ENCODE measurements around the gene HOXB7. TPM values are rescaled to one million over a fixed set of nuclear protein-coding genes. Genes with fewer than 3 reads are reported as not detected.

HOXB7 gene
- total and polyA plus RNA-seq, 2 of the 13 experiments (the other 11 are each of a cell fraction or from before 2014, with no cell fraction given): 0.04 TPM; not detected in 1

- POLR2A ChIA-PET: no interaction called here
- H3K9me3 ChIP-seq (ENCODE audit: low read length): no peaks in the 10 kb centered on the region
- TF ChIP-seq MIXL1 (CRISPR knock-in tag; IDR thresholded peaks at IDR 0.05) (no peak), SP5 (CRISPR knock-in tag; IDR thresholded peaks at IDR 0.05; ENCODE audit: borderline replicate concordance, low read depth) (no peak), MED1 (CRISPR knock-in tag; IDR thresholded peaks at IDR 0.05) (no peak), TRIM24 (CRISPR knock-in tag; IDR thresholded peaks at IDR 0.05) (no peak), ZNF569 (CRISPR knock-in tag; IDR thresholded peaks at IDR 0.05; ENCODE audit: borderline replicate concordance) (no peak), ARID2 (CRISPR knock-in tag; IDR thresholded peaks at IDR 0.05; ENCODE audit: borderline replicate concordance) (no peak), SIN3B (IDR thresholded peaks at IDR 0.05; ENCODE audit: low read length) (no peak), ZBTB42 (CRISPR knock-in tag; IDR thresholded peaks at IDR 0.05) (no peak)
- TF ChIP-seq, protein P1, sequence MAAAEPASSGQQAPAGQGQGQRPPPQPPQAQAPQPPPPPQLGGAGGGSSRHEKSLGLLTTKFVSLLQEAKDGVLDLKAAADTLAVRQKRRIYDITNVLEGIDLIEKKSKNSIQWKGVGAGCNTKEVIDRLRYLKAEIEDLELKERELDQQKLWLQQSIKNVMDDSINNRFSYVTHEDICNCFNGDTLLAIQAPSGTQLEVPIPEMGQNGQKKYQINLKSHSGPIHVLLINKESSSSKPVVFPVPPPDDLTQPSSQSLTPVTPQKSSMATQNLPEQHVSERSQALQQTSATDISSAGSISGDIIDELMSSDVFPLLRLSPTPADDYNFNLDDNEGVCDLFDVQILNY (CRISPR knock-in tag; conservative IDR thresholded peaks at IDR 0.05): no peak
- TF ChIP-seq, protein P2, sequence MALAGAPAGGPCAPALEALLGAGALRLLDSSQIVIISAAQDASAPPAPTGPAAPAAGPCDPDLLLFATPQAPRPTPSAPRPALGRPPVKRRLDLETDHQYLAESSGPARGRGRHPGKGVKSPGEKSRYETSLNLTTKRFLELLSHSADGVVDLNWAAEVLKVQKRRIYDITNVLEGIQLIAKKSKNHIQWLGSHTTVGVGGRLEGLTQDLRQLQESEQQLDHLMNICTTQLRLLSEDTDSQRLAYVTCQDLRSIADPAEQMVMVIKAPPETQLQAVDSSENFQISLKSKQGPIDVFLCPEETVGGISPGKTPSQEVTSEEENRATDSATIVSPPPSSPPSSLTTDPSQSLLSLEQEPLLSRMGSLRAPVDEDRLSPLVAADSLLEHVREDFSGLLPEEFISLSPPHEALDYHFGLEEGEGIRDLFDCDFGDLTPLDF (CRISPR knock-in tag; IDR thresholded peaks at IDR 0.05): no peak
- H3K4me2 ChIP-seq (ENCODE audit: low read depth, low read length): no peak overlapping the region
- 0% methylated on average over 1 of the region's 1 CpG for WGBS (ENCODE audit: low lambda C conversion rate)
- DNase-seq (ENCODE audit: low spot score): no peak
- intact Hi-C loops (cut with micrococcal nuclease; ENCODE audit: unreplicated experiment): no loop called here
- H3K79me2 ChIP-seq (ENCODE audit: insufficient read depth, low read length): no peaks in the 10 kb centered on the region
- H3K27me3 ChIP-seq (ENCODE audit: control insufficient read depth in 1 of 2, insufficient read depth in 2 of 2, low read length in 2 of 2): peaks cover 26 to 94% of the 10 kb centered on the region in 2 experiments
- no peak overlapping the region for H3K4me3 ChIP-seq (replicated peaks in 1 of 3; ENCODE audit: insufficient read depth in 1 of 3, low read depth in 2 of 3, low read length in 3 of 3)
- BruUV-seq (replicated peaks): no TSS peak
- in situ Hi-C loops (cut with HindIII; ENCODE audit: extremely low pct_ligation_motif_present, low pct_unique_long_range_greater_than_20kb): no loop called here
- H3K4me1 ChIP-seq (ENCODE audit: insufficient read depth, low read length): no peaks in the 10 kb centered on the region
- no peak overlapping the region for H3K9ac ChIP-seq (ENCODE audit: insufficient read depth, low read depth, low read length)
- CTCF ChIA-PET (ENCODE audit: low intra/inter-chr PET ratio, low total read pairs): no interaction called here
- no peak overlapping the region for H2AFZ ChIP-seq (ENCODE audit: low read length)
- no peak for ATAC-seq
- no peak for FAIRE-seq
- no peak overlapping the region for H3K27ac ChIP-seq (ENCODE audit: extremely low read length, insufficient read depth, low read length)
- H3K36me3 ChIP-seq (replicated peaks in 1 of 2; ENCODE audit: control insufficient read depth in 1 of 2, insufficient read depth in 2 of 2, low read length in 2 of 2): no peaks in the 10 kb centered on the region
- no peaks in the 10 kb centered on the region; the same call in 1 of the 2 replicates for H4K20me1 ChIP-seq (ENCODE audit: insufficient read depth, low read length)
Measured at GRCh38 chr17:48644159-48644558, 33.3 kb upstream of the HOXB7 start.

Measured in HepG2 (cell line).